Peyer's patch (tissue), 4 donors: ENCODE measurements around the gene GAS6.

Source experiments
- CTCF ChIP-seq, 6 experiments: fragments of 450-650 bp in 4 of 6; fragments of 200-600 bp in 2 of 6; sonication (generic) in 1 of 6; IDR thresholded peaks; one replicate each; pipeline ENCODE4 v1.5.1; 2017 to 2019; ENCODE audit warnings: antibody characterized with exemption in 6 of 6, mild to moderate bottlenecking in 3 of 6, moderate library complexity in 1 of 6
- POLR2A ChIP-seq, 2 donors: fragments of 450-650 bp; IDR thresholded peaks; one replicate each; pipeline ENCODE4 v1.5.1; 2017; ENCODE audit warnings: antibody characterized with exemption in 2 of 2, mild to moderate bottlenecking in 2 of 2, moderate library complexity in 2 of 2

DNA sequence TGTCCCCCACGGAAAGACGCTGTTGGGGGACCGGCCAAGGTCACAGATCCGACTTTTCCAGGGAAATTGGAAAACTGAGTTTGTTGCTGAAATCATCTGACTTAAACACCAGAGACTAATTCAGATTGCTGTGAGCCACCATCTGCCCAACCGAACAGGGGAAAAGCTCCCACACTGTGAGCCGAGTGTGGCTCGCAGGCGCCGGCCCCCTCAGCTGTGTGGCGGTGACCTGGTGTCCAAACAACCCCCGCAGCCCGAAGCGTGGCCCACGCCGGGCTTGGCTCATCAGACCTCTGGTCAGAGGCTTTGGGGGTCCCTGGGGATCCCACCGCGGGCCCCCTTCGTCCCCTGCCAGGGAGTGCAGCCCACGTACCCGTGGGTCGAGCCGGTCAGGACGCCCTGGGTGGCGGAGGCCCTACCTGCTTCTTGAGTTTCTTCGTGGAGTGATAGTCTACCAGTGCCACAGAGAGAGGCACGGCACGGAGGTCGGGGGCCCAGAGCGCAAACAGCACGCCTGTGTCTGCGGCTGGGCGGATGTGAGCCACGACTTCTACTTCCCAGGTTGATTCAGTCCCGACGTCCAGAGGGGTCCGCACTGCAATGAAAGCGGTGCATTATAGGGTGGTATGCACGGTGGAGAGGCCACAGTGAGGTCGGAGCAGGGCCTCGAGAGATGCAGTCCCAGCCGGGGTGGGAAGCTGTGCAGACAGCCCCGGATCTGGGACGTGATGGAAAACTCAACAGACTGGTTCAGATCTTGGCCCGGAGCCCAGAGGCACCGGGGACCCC, 40.7 kb downstream of the GAS6 start:
- TF ChIP-seq CTCF (IDR thresholded peaks at IDR 0.05) = no peak
- TF ChIP-seq POLR2A (IDR thresholded peaks at IDR 0.05) = no peak
